T-helper 1 cell treated with Interleukin-12 subunit alpha and Interleukin-12 subunit beta and Interleukin-4 antibody, amounts not matched to agents 30 μg/mL and 1 μg/mL, for 36 hours (primary cell): ENCODE measurements around the gene HOMEZ.
"Not testable (repeated sequence)": the region's sequence is repeated elsewhere in the genome, so short reads cannot be mapped to it uniquely, and the experiment has no call there.

ENCODE experiments used
- H3K27ac Mint-ChIP-seq: one replicate; pipeline ENCODE4 v1.8.0; 2021; ENCODE audit warnings: mild to moderate bottlenecking, mixed read lengths
- H3K27me3 Mint-ChIP-seq: one replicate; pipeline ENCODE4 v1.8.0; 2021; ENCODE audit warnings: low read depth, mixed read lengths
- H3K36me3 Mint-ChIP-seq: one replicate; pipeline ENCODE4 v1.8.0; 2021; ENCODE audit warnings: low read depth, mixed read lengths
- H3K4me1 Mint-ChIP-seq: one replicate; pipeline ENCODE4 v1.8.0; 2021; ENCODE audit warnings: low read depth, mixed read lengths
- H3K4me3 Mint-ChIP-seq: one replicate; pipeline ENCODE4 v1.8.0; 2021; ENCODE audit warnings: mild to moderate bottlenecking, moderate library complexity, mixed read lengths
- H3K9me3 Mint-ChIP-seq: one replicate; pipeline ENCODE4 v1.8.0; 2021; ENCODE audit warnings: mixed read lengths

HOMEZ gene

DNA sequence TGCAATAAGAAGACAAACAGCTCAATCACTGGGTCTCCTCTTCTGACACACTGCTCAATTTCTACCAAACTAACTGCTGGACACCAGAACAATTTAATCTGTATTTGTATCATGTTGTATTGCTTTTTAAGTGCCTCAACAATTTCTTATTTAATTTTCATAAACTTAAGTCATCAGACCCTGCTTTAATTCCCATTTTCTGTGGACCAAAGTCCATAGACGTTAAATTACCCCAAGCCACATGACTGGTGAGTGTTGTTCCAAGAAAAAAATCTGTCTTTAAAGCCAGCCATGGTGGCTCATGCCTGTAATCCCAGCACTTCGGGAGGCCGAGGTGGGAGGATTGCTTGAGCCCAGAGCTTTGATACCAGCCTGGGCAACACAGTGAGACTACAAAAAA, 8.7 kb downstream of the HOMEZ start:
- Mint-ChIP-seq H3K9me3 (no peaks in the 10 kb centered on the region), H3K27me3 (no peaks in the 10 kb centered on the region), H3K36me3 (peaks cover 5% of the 10 kb centered on the region), H3K27ac (no peak overlapping the region), H3K4me3 (no peak overlapping the region), H3K4me1 (peaks cover under 1% of the 10 kb centered on the region)

DNA sequence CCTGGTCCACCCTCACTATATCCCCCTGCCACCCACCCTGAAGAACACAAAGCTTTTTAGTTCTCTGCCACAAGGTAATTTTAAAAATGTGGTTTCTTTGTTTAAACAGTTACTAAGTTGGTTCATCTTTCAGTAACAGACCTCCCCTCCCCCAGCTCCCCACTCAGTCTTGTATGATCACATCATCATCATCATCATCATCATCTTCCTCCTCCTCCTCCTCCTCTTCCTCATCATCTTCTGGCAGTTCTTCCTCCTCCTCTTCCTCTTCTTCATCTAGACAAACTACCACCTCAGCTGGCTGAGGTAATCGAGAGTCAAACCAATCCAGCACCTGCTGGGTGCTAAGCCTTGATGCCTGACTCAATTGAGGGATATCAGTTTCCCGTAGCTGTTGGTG, 10.5 kb downstream of the HOMEZ start:
- H3K27me3 Mint-ChIP-seq, result no peaks in the 10 kb centered on the region
- peaks cover 5% of the 10 kb centered on the region for H3K36me3 Mint-ChIP-seq
- H3K4me3 Mint-ChIP-seq, result no peak overlapping the region
- H3K27ac Mint-ChIP-seq, result no peak overlapping the region
- no peaks in the 10 kb centered on the region for H3K4me1 Mint-ChIP-seq
- no peaks in the 10 kb centered on the region for H3K9me3 Mint-ChIP-seq

DNA sequence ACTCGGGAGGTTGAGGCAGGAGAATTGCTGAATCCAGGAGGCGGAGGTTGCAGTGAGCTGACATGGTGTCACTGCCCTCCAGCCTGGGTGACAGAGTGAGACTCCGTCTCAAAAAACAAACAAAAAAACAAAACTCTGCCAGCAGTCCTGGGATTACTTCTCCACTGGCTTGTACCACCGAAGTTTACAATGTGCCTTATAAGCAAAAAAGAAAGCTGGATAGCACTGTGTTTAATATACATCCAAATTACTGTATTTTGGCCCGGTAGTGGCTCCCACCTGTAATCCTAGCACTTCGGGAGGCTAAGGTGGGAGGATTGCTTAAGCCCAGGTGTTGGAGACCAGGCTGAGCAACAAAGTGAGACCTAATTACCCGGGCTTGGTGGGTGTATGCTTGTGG, 16.7 kb downstream of the HOMEZ start:
- peaks cover 20% of the 10 kb centered on the region for H3K27me3 Mint-ChIP-seq
- H3K4me3 Mint-ChIP-seq, result no peak overlapping the region
- no peak overlapping the region for H3K27ac Mint-ChIP-seq
- H3K36me3 Mint-ChIP-seq, result no peaks in the 10 kb centered on the region
- H3K9me3 Mint-ChIP-seq, result no peaks in the 10 kb centered on the region
- H3K4me1 Mint-ChIP-seq, result no peaks in the 10 kb centered on the region

DNA sequence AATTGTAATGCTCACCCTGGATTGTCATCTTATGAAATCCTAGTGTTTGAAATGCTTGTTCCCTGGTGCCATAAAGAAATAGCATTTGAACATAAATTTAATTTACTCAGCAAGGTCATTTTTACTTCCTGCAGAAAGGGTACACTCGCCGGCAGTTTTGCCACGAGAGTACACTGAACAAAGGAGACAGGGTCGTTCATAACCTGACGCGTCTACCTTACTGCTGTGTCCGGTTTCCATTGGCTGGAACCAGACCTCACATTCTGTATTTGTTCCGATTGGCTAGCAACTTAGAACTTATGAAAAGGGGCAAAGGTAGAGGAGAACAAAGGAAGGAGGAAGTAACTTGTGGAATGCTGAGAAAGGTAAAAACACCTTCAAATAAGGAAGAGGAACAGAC, 25.1 kb downstream of the HOMEZ start:
- H3K27ac Mint-ChIP-seq, H3K9me3 Mint-ChIP-seq, H3K36me3 Mint-ChIP-seq, H3K4me3 Mint-ChIP-seq, H3K4me1 Mint-ChIP-seq: not testable (repeated sequence)
- peaks cover 41% of the 10 kb centered on the region for H3K27me3 Mint-ChIP-seq

DNA sequence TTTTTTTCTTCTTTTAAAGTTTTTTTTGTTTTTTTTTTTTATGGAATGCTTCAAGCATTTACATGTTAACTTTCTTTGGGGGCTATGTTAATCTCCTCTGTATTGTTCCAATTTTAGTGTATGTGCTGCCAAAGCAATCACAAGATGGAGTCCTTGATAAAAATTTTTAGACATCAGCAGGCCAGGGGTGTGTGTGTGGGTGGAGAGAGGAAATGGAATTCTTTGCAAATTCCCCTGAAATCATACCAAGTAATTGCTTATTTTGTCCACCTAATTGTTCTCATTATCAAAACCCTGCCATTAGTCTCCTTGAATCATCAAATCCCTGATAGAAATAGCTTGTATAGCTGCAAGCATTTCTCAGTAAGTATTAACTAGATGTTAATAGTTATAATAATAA, 26.5 kb downstream of the HOMEZ start:
- Mint-ChIP-seq H3K27ac (no peak overlapping the region), H3K4me3 (no peak overlapping the region), H3K27me3 (peaks cover 41% of the 10 kb centered on the region), H3K9me3 (no peaks in the 10 kb centered on the region), H3K36me3 (no peaks in the 10 kb centered on the region), H3K4me1 (no peaks in the 10 kb centered on the region)

DNA sequence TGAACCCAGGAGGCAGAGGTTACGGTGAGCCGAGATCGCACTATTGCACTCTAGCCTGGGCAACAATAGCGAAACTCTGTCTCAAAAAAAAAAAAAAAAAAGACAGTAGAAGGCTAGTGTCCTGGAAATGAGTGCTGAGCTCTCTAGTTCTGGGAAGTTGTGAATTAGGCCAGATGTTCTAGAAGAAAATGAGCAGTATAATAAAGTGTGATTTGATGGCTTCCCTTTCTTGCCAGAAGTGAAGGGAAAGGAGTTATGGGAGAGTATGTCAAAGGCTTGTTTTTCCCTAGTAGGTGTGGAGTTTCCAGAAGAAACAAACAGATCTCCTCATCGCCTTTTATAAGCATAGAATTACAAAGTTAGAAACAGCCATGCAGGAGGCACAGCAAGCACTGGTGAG, 27.7 kb downstream of the HOMEZ start:
- Mint-ChIP-seq H3K27ac (no peak overlapping the region), H3K4me3 (no peak overlapping the region), H3K27me3 (peaks cover 40% of the 10 kb centered on the region), H3K36me3 (no peaks in the 10 kb centered on the region), H3K4me1 (no peaks in the 10 kb centered on the region), H3K9me3 (no peaks in the 10 kb centered on the region)

DNA sequence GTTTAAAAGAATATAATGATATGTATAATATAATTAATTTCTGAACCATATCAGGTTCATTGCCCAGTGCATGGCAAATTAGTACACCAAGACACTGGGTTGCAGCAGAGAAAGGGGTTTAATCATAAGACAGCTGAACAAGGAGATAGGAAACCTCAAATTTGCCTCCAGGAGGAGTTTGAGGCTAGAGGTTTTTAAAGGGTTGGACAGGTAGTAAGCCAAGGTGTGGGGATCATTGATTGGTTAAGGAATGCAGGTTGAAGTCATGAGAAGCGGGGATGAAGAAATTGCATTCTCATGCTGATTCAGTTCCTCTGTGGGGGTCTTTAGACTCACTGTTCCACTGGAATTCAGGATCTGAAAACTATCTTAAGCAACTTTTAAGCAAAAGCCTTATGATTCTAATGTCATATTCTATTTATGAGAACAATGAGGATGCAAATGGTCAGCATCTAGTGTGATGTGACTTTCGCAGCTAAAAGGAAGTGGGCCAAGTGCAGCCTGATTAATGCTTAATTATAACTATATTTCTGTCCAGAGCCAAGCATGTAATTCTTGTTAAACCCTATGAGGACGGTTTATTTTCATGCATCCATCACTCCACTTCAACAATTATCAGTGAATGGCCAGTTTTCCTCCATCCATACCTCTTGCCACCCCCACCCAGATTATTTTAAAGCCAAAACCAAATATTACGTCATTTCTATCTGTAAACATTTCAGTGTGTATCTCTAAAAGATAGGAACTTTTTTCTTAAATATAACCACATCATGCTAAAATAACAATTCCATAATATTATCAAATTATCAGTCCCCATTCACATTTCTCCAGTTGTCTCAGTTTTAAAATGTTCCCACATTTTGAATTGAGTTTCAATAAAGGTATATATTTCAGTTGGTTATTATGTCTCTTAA, 33.3 kb downstream of the HOMEZ start:
- Mint-ChIP-seq H3K27me3 (peaks cover 40% of the 10 kb centered on the region), H3K36me3 (no peaks in the 10 kb centered on the region), H3K4me3 (no peak overlapping the region), H3K4me1 (no peaks in the 10 kb centered on the region), H3K27ac (no peak overlapping the region), H3K9me3 (no peaks in the 10 kb centered on the region)

DNA sequence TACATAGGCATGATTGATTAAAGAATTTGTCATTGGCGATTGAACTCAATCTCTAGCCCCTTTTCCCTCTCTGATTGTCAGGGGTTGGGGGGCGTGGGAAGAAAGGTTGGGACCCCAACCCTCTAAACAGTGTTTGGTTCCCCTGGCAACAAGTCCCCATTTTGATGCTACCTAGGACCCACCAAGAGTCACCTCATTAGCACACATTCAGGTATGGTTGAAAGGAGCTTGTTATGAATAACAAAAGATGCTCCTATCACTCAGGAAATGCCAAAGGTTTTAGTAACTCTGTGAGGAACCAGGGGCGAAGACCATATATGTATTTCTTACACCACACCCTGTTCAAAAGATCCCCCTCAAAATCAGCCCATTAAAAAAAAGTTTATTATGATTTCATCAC, 33.9 kb downstream of the HOMEZ start:
- H3K27ac Mint-ChIP-seq, result no peak overlapping the region

DNA sequence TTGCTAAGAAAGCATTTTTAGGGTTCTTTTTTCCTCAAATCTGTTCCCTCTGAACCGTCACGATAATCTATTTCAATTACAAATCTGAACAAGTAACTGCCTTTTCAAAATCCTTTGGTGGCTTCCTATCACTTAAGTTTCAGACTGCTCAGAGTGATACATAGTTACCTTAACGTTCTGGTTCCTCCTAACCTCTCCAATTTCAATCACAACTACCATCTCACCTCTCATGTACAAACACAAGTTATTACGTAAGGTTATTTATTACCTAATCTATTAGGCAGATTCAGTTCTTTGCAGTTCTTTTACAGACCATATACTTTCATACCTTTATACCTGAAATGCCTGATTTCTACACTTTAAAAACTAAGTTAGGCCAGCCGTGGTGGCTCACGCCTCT, 36.1 kb downstream of the HOMEZ start:
- Mint-ChIP-seq H3K4me3 (no peak overlapping the region), H3K9me3 (no peaks in the 10 kb centered on the region), H3K27ac (no peak overlapping the region), H3K4me1 (no peaks in the 10 kb centered on the region), H3K27me3 (peaks cover 42% of the 10 kb centered on the region), H3K36me3 (no peaks in the 10 kb centered on the region)

More for the DNA sequence above, 33.9 kb downstream of the HOMEZ start:
- no peaks in the 10 kb centered on the region for H3K36me3 Mint-ChIP-seq
- H3K4me1 Mint-ChIP-seq, result no peaks in the 10 kb centered on the region
- no peaks in the 10 kb centered on the region for H3K9me3 Mint-ChIP-seq
- no peak overlapping the region for H3K4me3 Mint-ChIP-seq
- peaks cover 40% of the 10 kb centered on the region for H3K27me3 Mint-ChIP-seq

DNA sequence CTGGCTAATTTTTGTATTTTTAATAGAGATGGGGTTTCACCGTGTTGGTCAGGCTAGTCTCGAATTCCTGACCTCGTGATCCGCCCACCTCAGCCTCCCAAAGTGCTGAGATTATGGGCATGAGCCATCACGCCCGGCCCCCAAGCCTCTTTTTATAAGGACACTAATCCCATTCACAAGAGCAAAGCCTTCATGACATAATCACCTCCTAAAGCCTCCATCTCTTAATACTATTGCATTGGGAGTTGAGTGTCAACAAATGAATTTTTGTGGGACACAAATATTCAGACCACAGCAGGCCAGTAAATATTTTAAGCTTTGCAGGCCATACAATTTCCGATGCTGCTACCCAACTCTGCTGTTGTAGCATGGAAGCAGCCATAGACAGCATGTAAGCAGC, 37.3 kb downstream of the HOMEZ start:
- Mint-ChIP-seq H3K4me1 (no peaks in the 10 kb centered on the region), H3K4me3 (no peak overlapping the region), H3K9me3 (no peaks in the 10 kb centered on the region), H3K27ac (no peak overlapping the region), H3K27me3 (peaks cover 38% of the 10 kb centered on the region), H3K36me3 (no peaks in the 10 kb centered on the region)

DNA sequence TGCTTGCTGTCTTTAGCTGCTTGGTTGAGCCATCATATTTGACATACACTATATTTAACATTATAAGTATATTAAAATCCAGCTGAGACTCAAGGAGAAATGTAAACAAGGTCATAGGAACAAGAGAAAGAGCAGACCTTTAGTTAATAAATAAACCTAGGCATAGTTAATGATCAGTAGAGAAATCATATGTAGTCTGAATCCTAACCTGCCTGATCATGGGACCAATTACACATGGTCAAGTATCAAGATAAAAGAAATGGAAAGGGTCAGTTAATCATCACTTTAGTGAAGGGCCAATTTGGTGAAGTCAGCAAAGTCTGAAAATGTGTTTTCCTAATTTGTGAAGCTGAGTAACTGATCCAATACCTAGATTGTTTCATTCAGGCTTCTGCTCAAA, 40.6 kb downstream of the HOMEZ start:
- Mint-ChIP-seq H3K36me3 (no peaks in the 10 kb centered on the region), H3K27me3 (peaks cover 18% of the 10 kb centered on the region), H3K4me1 (no peaks in the 10 kb centered on the region), H3K9me3 (no peaks in the 10 kb centered on the region), H3K4me3 (no peak overlapping the region), H3K27ac (no peak overlapping the region)

DNA sequence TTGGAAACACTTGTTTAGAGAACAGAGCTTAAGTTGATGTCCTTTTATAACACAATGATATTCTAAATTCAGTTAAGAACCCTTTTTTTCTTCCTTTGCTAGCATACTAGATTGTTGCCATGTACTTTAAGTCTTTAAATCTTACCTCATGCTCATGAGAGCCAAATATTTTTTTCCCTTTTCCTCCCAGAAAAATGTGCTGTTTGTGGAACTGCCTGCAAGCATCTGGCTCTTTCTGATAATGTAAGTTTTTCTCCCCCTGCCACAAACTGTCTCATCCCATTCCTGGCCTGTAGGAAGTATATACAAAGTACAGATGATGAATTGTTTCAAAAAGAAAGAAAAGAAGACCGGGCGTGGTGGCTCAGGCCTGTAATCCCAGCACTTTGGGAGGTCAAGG, 42.9 kb downstream of the HOMEZ start:
- Mint-ChIP-seq H3K4me1 (no peaks in the 10 kb centered on the region), H3K27me3 (peaks cover 14% of the 10 kb centered on the region), H3K9me3 (no peaks in the 10 kb centered on the region), H3K4me3 (no peak overlapping the region), H3K27ac (no peak overlapping the region), H3K36me3 (no peaks in the 10 kb centered on the region)

DNA sequence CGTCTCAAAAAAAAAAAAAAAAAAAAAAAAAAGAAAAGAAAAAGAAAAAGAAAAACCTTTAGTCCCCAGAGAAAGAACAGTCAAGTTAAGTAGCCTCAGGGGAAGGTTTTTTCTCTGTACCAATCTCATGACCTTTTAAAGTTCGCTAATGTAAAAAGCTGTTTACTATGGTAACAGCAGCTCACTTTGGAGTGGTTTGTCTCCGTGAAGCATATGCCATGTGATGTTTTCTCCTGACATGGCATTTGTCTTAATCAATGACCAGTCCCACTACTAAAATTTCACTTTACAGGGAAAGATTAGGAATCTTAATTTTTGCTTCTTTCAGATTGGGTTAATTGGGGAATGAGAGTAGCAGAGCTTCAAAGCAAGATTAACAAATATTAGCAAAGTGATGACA, 43.9 kb downstream of the HOMEZ start:
- Mint-ChIP-seq H3K27me3 (peaks cover 20% of the 10 kb centered on the region), H3K27ac (no peak overlapping the region), H3K4me1 (peaks cover 5% of the 10 kb centered on the region)

DNA sequence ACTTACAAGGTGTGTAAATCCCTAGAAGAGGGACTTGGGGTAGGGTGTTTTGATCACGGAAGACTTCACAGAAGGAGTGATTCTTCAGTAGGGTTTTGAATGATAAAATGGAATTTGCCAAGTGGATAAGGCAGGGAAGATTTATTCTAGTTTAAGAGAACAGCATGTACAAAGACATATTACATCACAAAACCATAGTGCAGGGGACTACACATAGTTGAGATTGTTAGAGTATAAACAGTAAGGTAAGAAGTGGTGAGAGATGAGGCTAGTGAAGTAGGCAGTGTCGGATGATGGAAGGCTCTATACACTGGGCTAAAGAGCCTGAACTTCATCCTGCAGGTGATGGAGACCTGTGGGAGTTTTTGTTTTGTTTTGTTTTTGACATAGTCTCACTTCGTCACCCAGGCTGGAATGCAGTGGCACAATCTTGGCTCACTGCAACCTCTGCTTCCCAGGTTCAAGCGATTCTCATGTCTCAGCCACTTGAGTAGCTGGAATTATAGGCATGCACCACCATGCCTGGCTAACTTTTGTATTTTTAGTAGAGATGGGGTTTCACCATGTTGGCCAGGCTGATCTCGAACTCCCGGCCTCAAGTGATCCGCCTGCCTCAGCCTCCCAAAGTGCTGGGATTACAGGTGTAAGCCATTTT, 44.7 kb downstream of the HOMEZ start:
- not testable (repeated sequence) for H3K4me3 Mint-ChIP-seq, H3K4me1 Mint-ChIP-seq, H3K36me3 Mint-ChIP-seq, H3K27ac Mint-ChIP-seq, H3K9me3 Mint-ChIP-seq
- peaks cover 20% of the 10 kb centered on the region for H3K27me3 Mint-ChIP-seq

More for the DNA sequence above, 43.9 kb downstream of the HOMEZ start:
- no peak overlapping the region for H3K4me3 Mint-ChIP-seq
- no peaks in the 10 kb centered on the region for H3K9me3 Mint-ChIP-seq
- no peaks in the 10 kb centered on the region for H3K36me3 Mint-ChIP-seq

DNA sequence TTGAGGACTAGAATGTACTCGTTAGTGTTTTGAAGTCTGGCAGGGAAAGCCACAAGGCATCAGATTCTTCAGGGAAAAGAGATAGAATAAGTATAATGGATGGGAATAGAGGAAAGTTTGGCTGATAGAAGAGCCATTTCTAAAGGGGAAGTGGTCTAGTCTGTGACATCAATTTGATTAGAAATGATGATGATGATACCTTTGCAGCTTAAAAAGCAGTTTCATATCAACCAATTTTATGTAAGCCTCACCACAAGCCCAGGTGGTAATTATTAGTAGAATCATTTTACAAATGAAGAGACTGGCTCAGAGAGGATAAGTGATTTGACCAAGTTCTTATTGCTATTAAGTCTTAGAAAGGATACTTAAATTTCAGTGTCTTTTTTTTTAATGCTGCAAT, 45.3 kb downstream of the HOMEZ start:
- Mint-ChIP-seq H3K36me3 (no peaks in the 10 kb centered on the region), H3K27me3 (peaks cover 17% of the 10 kb centered on the region), H3K4me1 (peaks cover 5% of the 10 kb centered on the region), H3K27ac (no peak overlapping the region), H3K9me3 (no peaks in the 10 kb centered on the region), H3K4me3 (no peak overlapping the region)
